ENCODE measurements around the gene CTDSPL2. TPM values are rescaled to one million over a fixed set of nuclear protein-coding genes. Genes with fewer than 3 reads are reported as not detected.
"Not testable (repeated sequence)": the region's sequence is repeated elsewhere in the genome, so short reads cannot be mapped to it uniquely, and the experiment has no call there.

CTDSPL2 gene
- total RNA-seq, 2 experiments from 2014 or later: 64.9 to 66.7 TPM

GRCh38 chr15:44443515-44443914 lies 16.1 kb downstream of the CTDSPL2 start:
- peaks cover 21% of the 10 kb centered on the region for H3K4me1 Mint-ChIP-seq
- CTCF ChIA-PET: no interaction called here
- no peaks in the 10 kb centered on the region for H3K9me3 Mint-ChIP-seq
- H3K36me3 Mint-ChIP-seq (ENCODE audit: low read depth): peaks cover 49% of the 10 kb centered on the region
- POLR2A ChIA-PET: interaction anchor here (2.2 kb wide), 1 partner anchor 16 kb away, joined by 9 read pairs; the partner anchor contains the start of gene CTDSPL2
- no peak for DNase-seq
- H3K27me3 Mint-ChIP-seq: no peaks in the 10 kb centered on the region
- no peak overlapping the region for H3K27ac Mint-ChIP-seq
- H3K4me3 Mint-ChIP-seq: no peak overlapping the region

- CTCF ChIA-PET: no interaction called here
- H3K4me1 Mint-ChIP-seq: peaks cover 23% of the 10 kb centered on the region
- H3K27me3 Mint-ChIP-seq: no peaks in the 10 kb centered on the region
- POLR2A ChIA-PET: no interaction called here
- no peaks in the 10 kb centered on the region for H3K9me3 Mint-ChIP-seq
- peaks cover 43% of the 10 kb centered on the region for H3K36me3 Mint-ChIP-seq (ENCODE audit: low read depth)
- no peak overlapping the region for H3K27ac Mint-ChIP-seq
- no peak for DNase-seq
- H3K4me3 Mint-ChIP-seq: no peak overlapping the region
Observed at GRCh38 chr15:44447772-44448376, 20.4 kb downstream of the CTDSPL2 start.

- Mint-ChIP-seq H3K27me3 (no peaks in the 10 kb centered on the region), H3K27ac (no peak overlapping the region)
- CTCF ChIA-PET: no interaction called here
Observed at GRCh38 chr15:44450172-44450571, 22.7 kb downstream of the CTDSPL2 start.

GRCh38 chr15:44453578-44454283 lies 26.3 kb downstream of the CTDSPL2 start:
- H3K27ac Mint-ChIP-seq, DNase-seq, H3K9me3 Mint-ChIP-seq, CTCF ChIA-PET, H3K27me3 Mint-ChIP-seq, H3K4me3 Mint-ChIP-seq, POLR2A ChIA-PET: not testable (repeated sequence)
- peaks cover 26% of the 10 kb centered on the region for H3K4me1 Mint-ChIP-seq
- peaks cover 35% of the 10 kb centered on the region for H3K36me3 Mint-ChIP-seq (ENCODE audit: low read depth)

More at GRCh38 chr15:44450172-44450571, 22.7 kb downstream of the CTDSPL2 start:
- DNase-seq: no peak
- Mint-ChIP-seq H3K9me3 (no peaks in the 10 kb centered on the region), H3K4me3 (no peak overlapping the region), H3K36me3 (ENCODE audit: low read depth) (peaks cover 45% of the 10 kb centered on the region), H3K4me1 (peaks cover 23% of the 10 kb centered on the region)
- POLR2A ChIA-PET: no interaction called here

GRCh38 chr15:44458429-44458828 lies 31.0 kb downstream of the CTDSPL2 start:
- ChIA-PET POLR2A (no interaction called here), CTCF (no interaction called here)
- Mint-ChIP-seq H3K9me3 (no peaks in the 10 kb centered on the region), H3K27ac (no peak overlapping the region), H3K4me3 (no peak overlapping the region), H3K27me3 (no peaks in the 10 kb centered on the region), H3K36me3 (ENCODE audit: low read depth) (peaks cover 41% of the 10 kb centered on the region), H3K4me1 (peaks cover 8% of the 10 kb centered on the region)
- no peak for DNase-seq

- Mint-ChIP-seq H3K9me3 (no peaks in the 10 kb centered on the region), H3K4me3 (no peak overlapping the region), H3K4me1 (peaks cover 9% of the 10 kb centered on the region), H3K27me3 (no peaks in the 10 kb centered on the region), H3K27ac (no peak overlapping the region), H3K36me3 (ENCODE audit: low read depth) (peaks cover 36% of the 10 kb centered on the region)
- ChIA-PET POLR2A (interaction anchor here (1.0 kb wide), 1 partner anchor 41 kb away, joined by 4 read pairs; no protein-coding TSS in a partner anchor), CTCF (interaction anchor here (1.4 kb wide), 1 partner anchor 39 kb away, joined by 4 read pairs; no protein-coding TSS in a partner anchor)
- no peak for DNase-seq
Observed at GRCh38 chr15:44468709-44469385, 41.4 kb downstream of the CTDSPL2 start.

- ChIA-PET POLR2A (interaction anchor here (0.6 kb wide), 1 partner anchor 45 kb away, joined by 3 read pairs; the partner anchor contains the start of gene CTDSPL2), CTCF (interaction anchor here (1.0 kb wide), 1 partner anchor 230 kb away, joined by 3 read pairs; no protein-coding TSS in a partner anchor)
- Mint-ChIP-seq H3K9me3 (no peaks in the 10 kb centered on the region), H3K27ac (no peak overlapping the region), H3K27me3 (no peaks in the 10 kb centered on the region), H3K4me1 (peaks cover 9% of the 10 kb centered on the region), H3K36me3 (ENCODE audit: low read depth) (peaks cover 26% of the 10 kb centered on the region), H3K4me3 (no peak overlapping the region)
- no peak for DNase-seq
Observed at GRCh38 chr15:44471885-44472455, 44.5 kb downstream of the CTDSPL2 start.

- no peak for DNase-seq
- Mint-ChIP-seq H3K9me3 (no peaks in the 10 kb centered on the region), H3K4me3 (no peak overlapping the region), H3K27me3 (no peaks in the 10 kb centered on the region), H3K4me1 (peaks cover 2% of the 10 kb centered on the region), H3K36me3 (ENCODE audit: low read depth) (peaks cover 10% of the 10 kb centered on the region), H3K27ac (no peak overlapping the region)
- ChIA-PET POLR2A (interaction anchor here (0.7 kb wide), 1 partner anchor 146 kb away, joined by 3 read pairs; no protein-coding TSS in a partner anchor), CTCF (no interaction called here)
Observed at GRCh38 chr15:44479343-44479742, 51.9 kb downstream of the CTDSPL2 start.

- H3K27ac Mint-ChIP-seq: no peak overlapping the region
- no peaks in the 10 kb centered on the region for H3K9me3 Mint-ChIP-seq
- peaks cover 24% of the 10 kb centered on the region for H3K36me3 Mint-ChIP-seq (ENCODE audit: low read depth)
- H3K4me1 Mint-ChIP-seq: peaks cover 8% of the 10 kb centered on the region
- no peak overlapping the region for H3K4me3 Mint-ChIP-seq
- no peaks in the 10 kb centered on the region for H3K27me3 Mint-ChIP-seq
- ChIA-PET POLR2A (interaction anchor here (1.1 to 1.3 kb wide), 2 partner anchors 19 to 194 kb away, joined by 3 read pairs; partner anchors contain the start of gene GOLM2), CTCF (no interaction called here)
- DNase-seq: no peak
Observed at GRCh38 chr15:44482090-44482489, 54.7 kb downstream of the CTDSPL2 start.

GRCh38 chr15:44485880-44486279 lies 58.5 kb downstream of the CTDSPL2 start:
- H3K27ac Mint-ChIP-seq: no peak overlapping the region
- ChIA-PET CTCF (interaction anchor here (0.7 to 2.6 kb wide), 4 partner anchors 14 to 573 kb away, joined by 3 to 8 read pairs (median 4); no protein-coding TSS in a partner anchor), POLR2A (no interaction called here)
- peaks cover 51% of the 10 kb centered on the region for H3K36me3 Mint-ChIP-seq (ENCODE audit: low read depth)
- peaks cover 25% of the 10 kb centered on the region for H3K4me1 Mint-ChIP-seq
- no peaks in the 10 kb centered on the region for H3K27me3 Mint-ChIP-seq
- DNase-seq: no peak
- no peak overlapping the region for H3K4me3 Mint-ChIP-seq
- no peaks in the 10 kb centered on the region for H3K9me3 Mint-ChIP-seq

GRCh38 chr15:44489464-44489863 lies 62.0 kb downstream of the CTDSPL2 start:
- H3K4me1 Mint-ChIP-seq: peaks cover 25% of the 10 kb centered on the region
- no peaks in the 10 kb centered on the region for H3K27me3 Mint-ChIP-seq
- no peaks in the 10 kb centered on the region for H3K9me3 Mint-ChIP-seq
- H3K27ac Mint-ChIP-seq: peak overlapping the region; percentile 20
- ChIA-PET POLR2A (no interaction called here), CTCF (interaction anchor here (1.1 kb wide), 1 partner anchor 12 kb away, joined by 4 read pairs; no protein-coding TSS in a partner anchor)
- peaks cover 64% of the 10 kb centered on the region for H3K36me3 Mint-ChIP-seq (ENCODE audit: low read depth)
- H3K4me3 Mint-ChIP-seq: no peak overlapping the region
- DNase-seq: no peak

GRCh38 chr15:44490622-44491021 lies 63.2 kb downstream of the CTDSPL2 start:
- no peaks in the 10 kb centered on the region for H3K9me3 Mint-ChIP-seq
- POLR2A ChIA-PET: interaction anchor here (1.1 kb wide), 1 partner anchor 63 kb away, joined by 3 read pairs; the partner anchor contains the start of gene CTDSPL2
- peaks cover 60% of the 10 kb centered on the region for H3K36me3 Mint-ChIP-seq (ENCODE audit: low read depth)
- H3K4me1 Mint-ChIP-seq: peaks cover 21% of the 10 kb centered on the region
- H3K27ac Mint-ChIP-seq: no peak overlapping the region
- no peak overlapping the region for H3K4me3 Mint-ChIP-seq
- H3K27me3 Mint-ChIP-seq: no peaks in the 10 kb centered on the region
- DNase-seq: no peak
- CTCF ChIA-PET: interaction anchor here (0.8 to 1.5 kb wide), 4 partner anchors 11 to 42 kb away, joined by 3 to 5 read pairs (median 4); no protein-coding TSS in a partner anchor
